PC-9 (cell line): ENCODE measurements around the gene GGPS1. TPM values are rescaled to one million over a fixed set of nuclear protein-coding genes. Genes with fewer than 3 reads are reported as not detected.
A peak's percentile ranks its signal among the peaks of the same experiment; 100 is the strongest.

Experiments
- Bru-seq: library from RNA; stranded (reverse); fragments of 400-500 nt; gene quantifications from one replicate; lab custom pipeline; 2021; lab: Mats Ljungman, UMichigan
- BruChase-seq, 2 experiments: library from RNA; stranded (reverse); fragments of 400-500 nt; gene quantifications; one replicate each; lab custom pipeline; 2021; lab: Mats Ljungman, UMichigan
- BruUV-seq: library from RNA; stranded (reverse); fragments of 400-500 nt; replicated peaks from 2 replicates; lab custom pipeline; 2021; lab: Mats Ljungman, UMichigan
- CTCF ChIA-PET: fragments of 300-600 bp; sonication (Branson Sonifier 250); formaldehyde crosslinking; loops from one replicate; lab custom pipeline; 2022; ENCODE audit warnings: antibody characterized with exemption; lab: Charles Lee
- POLR2A ChIA-PET: fragments of 300-600 bp; sonication (Branson Sonifier 250); formaldehyde crosslinking; loops from one replicate; lab custom pipeline; 2022; ENCODE audit warnings: antibody characterized with exemption; ENCODE audit not compliant: unreplicated experiment; lab: Charles Lee
- DNase-seq, 2 experiments: peaks; one replicate each; pipeline versions ENCODE4 v3.0.0 to v3.0.0-alpha.2; 2015 to 2022; ENCODE audit warnings: mixed read lengths in 1 of 2
- H2AFZ ChIP-seq: fragments of 200-600 bp; sonication (generic); 2 replicates; pipeline ENCODE4 v1.8.1; 2017; ENCODE audit warnings: antibody characterized with exemption
- H3F3A ChIP-seq: fragments of 200-600 bp; sonication (generic); 2 replicates; pipeline ENCODE4 v1.8.1; 2017; ENCODE audit warnings: antibody characterized with exemption, mild to moderate bottlenecking, low read depth; ENCODE audit not compliant: insufficient read depth
- H3K27ac ChIP-seq: fragments of 200-600 bp; sonication (generic); 2 replicates; pipeline ENCODE4 v1.6.1; 2016; ENCODE audit warnings: mixed run types
- H3K27me3 ChIP-seq: fragments of 200-600 bp; sonication (generic); 2 replicates; pipeline ENCODE4 v1.6.1; 2016; ENCODE audit warnings: low read depth, mixed run types; ENCODE audit not compliant: insufficient read depth
- H3K36me3 ChIP-seq: fragments of 200-600 bp; sonication (generic); 2 replicates; pipeline ENCODE4 v1.6.1; 2016; ENCODE audit warnings: low read depth, mixed run types
- H3K4me1 ChIP-seq: fragments of 200-600 bp; sonication (generic); replicated peaks from 2 replicates; pipeline ENCODE4 v1.6.1; 2016; ENCODE audit warnings: mixed run types; ENCODE audit not compliant: insufficient read depth
- H3K4me2 ChIP-seq: fragments of 200-600 bp; sonication (generic); 2 replicates; pipeline ENCODE4 v1.6.1; 2017; ENCODE audit warnings: mixed run types
- H3K4me3 ChIP-seq: fragments of 200-600 bp; sonication (generic); 2 replicates; pipeline ENCODE4 v1.6.1; 2016; ENCODE audit warnings: mixed run types
- H3K79me2 ChIP-seq: fragments of 200-600 bp; sonication (generic); 2 replicates; pipeline ENCODE4 v1.6.1; 2017; ENCODE audit warnings: low read depth, mixed run types
- H3K9me2 ChIP-seq: fragments of 200-600 bp; sonication (generic); 2 replicates; pipeline ENCODE4 v1.8.1; 2017; ENCODE audit warnings: mild to moderate bottlenecking; ENCODE audit not compliant: insufficient read depth
- H3K9me3 ChIP-seq: fragments of 200-600 bp; sonication (generic); 2 replicates; pipeline ENCODE4 v1.8.1; 2016; ENCODE audit warnings: low read depth; ENCODE audit not compliant: insufficient read depth
- H4K20me1 ChIP-seq: fragments of 200-600 bp; sonication (generic); 2 replicates; pipeline ENCODE4 v1.8.1; 2017; ENCODE audit not compliant: insufficient read depth
- CTCF ChIP-seq: fragments of 200-600 bp; sonication (generic); conservative IDR thresholded peaks from 2 replicates; pipeline ENCODE4 v1.6.1; 2017; ENCODE audit warnings: mixed run types, antibody characterized with exemption, mild to moderate bottlenecking, moderate library complexity
- EZH2 ChIP-seq: fragments of 200-600 bp; sonication (generic); IDR thresholded peaks from 2 replicates; pipeline ENCODE4 v1.8.0; 2017; ENCODE audit warnings: antibody characterized with exemption, low read depth
- intact Hi-C: fragments of 100-400 bp; cut with micrococcal nuclease; formaldehyde crosslinking; loops from one replicate; pipeline ENCODE4 v1.10.0; 2022; ENCODE audit not compliant: unreplicated experiment
- long read RNA-seq: library from polyadenylated mRNA; stranded (forward); transcript quantifications from one replicate; pipeline ENCODE4 v2.0.0, GENCODE V29; 2022
- total RNA-seq: library from RNA; stranded (reverse); gene quantifications from 2 replicates; pipeline ENCODE4 v1.2.3, GENCODE V29; 2021

Gene GGPS1
- total RNA-seq (47.4 and 61.7 TPM in 2 replicates), Bru-seq, nascent RNA (percentile 88 among the genes with signal in this experiment), BruChase-seq, experiment 1, labeled RNA remaining after a 2-hour chase (percentile 96 among the genes with signal in this experiment), BruChase-seq, experiment 2, labeled RNA remaining after a 6-hour chase (percentile 98 among the genes with signal in this experiment)
- long read RNA-seq, transcript GGPS1-203 (3 exons, 1,407 nt): minor isoform, 7 of 127 reads
- long read RNA-seq, transcript GGPS1-201 (4 exons, 2,895 nt): major isoform, 116 of 127 reads
- long read RNA-seq, partial matches to known transcripts: 0 of 127 reads
- long read RNA-seq, other reads (novel, unspliced or antisense): 3 of 127 reads

DNA sequence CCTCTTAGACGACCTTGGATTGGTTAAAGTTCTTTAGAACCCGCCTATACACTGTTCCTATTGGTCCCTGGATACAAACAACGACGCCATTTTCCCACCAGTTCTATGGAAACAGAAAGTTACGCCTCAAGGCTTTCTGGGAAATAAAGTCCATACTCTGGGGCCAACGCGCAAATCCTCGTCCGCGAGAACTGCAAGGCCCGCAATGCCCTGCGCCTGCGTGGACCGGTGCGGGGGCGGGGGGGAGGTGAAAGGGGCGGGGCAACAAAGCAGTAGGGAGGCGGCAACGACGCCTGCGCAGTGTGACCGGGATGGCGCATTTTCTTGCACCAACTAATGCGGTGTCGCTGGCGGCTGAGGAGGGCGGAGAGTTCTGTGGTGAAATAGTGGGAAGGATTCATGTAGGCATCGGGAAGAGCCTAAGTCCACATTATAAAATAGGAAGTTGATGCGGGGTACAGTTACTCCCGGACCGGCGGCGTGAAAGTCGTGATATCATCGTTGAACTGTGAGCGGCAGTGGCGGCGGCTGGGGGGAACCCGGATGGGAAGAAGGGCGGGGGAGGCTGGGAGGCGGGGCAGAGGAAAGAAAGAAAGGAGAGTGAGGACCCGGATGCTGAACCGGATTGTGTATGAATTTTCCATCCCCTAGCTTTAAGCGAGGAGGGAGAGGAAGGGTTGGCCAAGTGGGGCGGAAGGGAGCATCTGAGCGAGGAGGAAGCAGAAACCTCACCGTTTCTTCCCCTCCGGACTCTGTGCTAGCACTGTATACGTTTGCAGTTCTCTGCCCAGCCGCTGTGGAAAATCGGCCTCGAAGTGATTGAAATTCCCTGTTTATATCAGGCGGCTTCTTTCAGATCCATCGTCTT is at the start of gene GGPS1:
Gene GGPS1 (plus strand): TSS at position 300 of the 868 bp plus-strand sequence. CDS start 6,695 bp downstream, outside the sequence.
- no peaks in the 10 kb centered on the region for H3K9me3 ChIP-seq
- intact Hi-C loops: loop anchor here (1.0 to 10.0 kb wide), 9 partner anchors 32 to 956 kb away; partner anchors contain the start of genes B3GALNT2, COA6, RBM34 and TBCE
- H3K79me2 ChIP-seq: peaks cover 89% of the 10 kb centered on the region
- peak within 1 kb of the TSS; percentile 79 for H3K27ac ChIP-seq
- ChIA-PET CTCF (interaction anchor here (0.9 to 1.1 kb wide), 2 partner anchors 87 to 89 kb away, joined by 3 to 5 read pairs; no protein-coding TSS in a partner anchor), POLR2A (interaction anchor here (0.6 to 0.8 kb wide), 10 partner anchors 11 to 1205 kb away, joined by 3 to 33 read pairs (median 6); partner anchors contain the start of gene TBCE)
- H3K27me3 ChIP-seq: no peaks in the 10 kb centered on the region
- peaks cover 5% of the 10 kb centered on the region; the same call in 1 of the 2 replicates for H3K9me2 ChIP-seq
- H3K4me2 ChIP-seq: peak within 1 kb of the TSS; percentile 94
- H3K4me3 ChIP-seq: peak within 1 kb of the TSS; percentile 89
- DNase-seq: peak; percentile 97 to 99
- H3K36me3 ChIP-seq: peaks cover 24% of the 10 kb centered on the region; the same call in 1 of the 2 replicates
- peaks cover 16% of the 10 kb centered on the region for H3F3A ChIP-seq
- H2AFZ ChIP-seq: peak within 1 kb of the TSS; percentile 74
- no TSS peak for BruUV-seq
- peaks cover 26% of the 10 kb centered on the region for H4K20me1 ChIP-seq
- no peak for TF ChIP-seq EZH2
- H3K4me1 ChIP-seq: peaks cover 47% of the 10 kb centered on the region

GRCh38 chr1:235278915-235279292 is 49.5 kb upstream of the GGPS1 start:
- peaks cover 12% of the 10 kb centered on the region for H3F3A ChIP-seq
- H3K79me2 ChIP-seq: peaks cover 94% of the 10 kb centered on the region
- H3K4me1 ChIP-seq: no peaks in the 10 kb centered on the region
- H3K9me2 ChIP-seq: no peaks in the 10 kb centered on the region
- CTCF ChIA-PET: no interaction called here
- no peak for TF ChIP-seq CTCF
- TF ChIP-seq EZH2: no peak
- DNase-seq: no peak
- intact Hi-C loops: no loop called here
- H4K20me1 ChIP-seq: peaks cover 33% of the 10 kb centered on the region
- H3K4me2 ChIP-seq: no peak overlapping the region
- POLR2A ChIA-PET: no interaction called here
- no peaks in the 10 kb centered on the region for H3K9me3 ChIP-seq
- H2AFZ ChIP-seq: no peak overlapping the region
- no peak overlapping the region for H3K27ac ChIP-seq
- no peak overlapping the region for H3K4me3 ChIP-seq
- BruUV-seq: no TSS peak
- H3K27me3 ChIP-seq: no peaks in the 10 kb centered on the region
- no peaks in the 10 kb centered on the region for H3K36me3 ChIP-seq

GRCh38 chr1:235279694-235280093 is 48.7 kb upstream of the GGPS1 start:
- TF ChIP-seq CTCF (no peak), EZH2 (no peak)
- H3K4me2 ChIP-seq: no peak overlapping the region
- no peaks in the 10 kb centered on the region for H3K36me3 ChIP-seq
- POLR2A ChIA-PET: no interaction called here
- CTCF ChIA-PET: no interaction called here
- peaks cover 94% of the 10 kb centered on the region for H3K79me2 ChIP-seq
- H3K27ac ChIP-seq: no peak overlapping the region
- BruUV-seq: no TSS peak
- no peak overlapping the region for H3K4me3 ChIP-seq
- H3K27me3 ChIP-seq: no peaks in the 10 kb centered on the region
- H4K20me1 ChIP-seq: peaks cover 28% of the 10 kb centered on the region
- peaks cover 12% of the 10 kb centered on the region for H3F3A ChIP-seq
- H3K9me2 ChIP-seq: no peaks in the 10 kb centered on the region
- DNase-seq: no peak
- no peaks in the 10 kb centered on the region for H3K4me1 ChIP-seq
- no peak overlapping the region for H2AFZ ChIP-seq
- intact Hi-C loops: no loop called here
- no peaks in the 10 kb centered on the region for H3K9me3 ChIP-seq
